Ishikawa (cell line): ENCODE data around the gene CYP2C18.

Source experiments
- CEBPB ChIP-seq: IDR thresholded peaks from 2 replicates; pipeline ENCODE4 v1.6.1; 2012
- CREB1 ChIP-seq: IDR thresholded peaks from 2 replicates; pipeline ENCODE4 v1.6.1; 2012; ENCODE audit warnings: low read depth
- EGR1 ChIP-seq: IDR thresholded peaks from 2 replicates; pipeline ENCODE4 v1.6.1; 2012
- EP300 ChIP-seq: IDR thresholded peaks from 2 replicates; pipeline ENCODE4 v1.6.1; 2012; ENCODE audit warnings: borderline replicate concordance
- FOXM1 ChIP-seq: IDR thresholded peaks from 2 replicates; pipeline ENCODE4 v1.6.1; 2012; ENCODE audit warnings: low read depth, borderline replicate concordance
- NFIC ChIP-seq: IDR thresholded peaks from 2 replicates; pipeline ENCODE4 v1.6.1; 2012
- RAD21 ChIP-seq: IDR thresholded peaks from 2 replicates; pipeline ENCODE4 v1.6.1; 2012; ENCODE audit warnings: low read depth
- TAF1 ChIP-seq: IDR thresholded peaks from 2 replicates; pipeline ENCODE4 v1.6.1; 2012; ENCODE audit warnings: low read depth, mild to moderate bottlenecking
- TCF12 ChIP-seq: IDR thresholded peaks from 2 replicates; pipeline ENCODE4 v1.6.1; 2012; ENCODE audit warnings: low read depth
- TEAD4 ChIP-seq: IDR thresholded peaks from 2 replicates; pipeline ENCODE4 v1.6.1; 2012
- YY1 ChIP-seq: IDR thresholded peaks from 2 replicates; pipeline ENCODE4 v1.6.1; 2012; ENCODE audit warnings: low read depth
- ZBTB7A ChIP-seq: IDR thresholded peaks from 2 replicates; pipeline ENCODE4 v1.6.1; 2012; ENCODE audit warnings: low read depth
- TF ChIP-seq, protein P1 (sequence below): IDR thresholded peaks from 2 replicates; pipeline ENCODE4 v1.6.1; 2012; ENCODE audit warnings: low read depth, mild to moderate bottlenecking
- TF ChIP-seq, protein P2 (sequence below): IDR thresholded peaks from 2 replicates; pipeline ENCODE4 v1.6.1; 2012
- TF ChIP-seq, protein P3 (sequence below): IDR thresholded peaks from 2 replicates; pipeline ENCODE4 v1.6.1; 2012

CYP2C18 gene

DNA sequence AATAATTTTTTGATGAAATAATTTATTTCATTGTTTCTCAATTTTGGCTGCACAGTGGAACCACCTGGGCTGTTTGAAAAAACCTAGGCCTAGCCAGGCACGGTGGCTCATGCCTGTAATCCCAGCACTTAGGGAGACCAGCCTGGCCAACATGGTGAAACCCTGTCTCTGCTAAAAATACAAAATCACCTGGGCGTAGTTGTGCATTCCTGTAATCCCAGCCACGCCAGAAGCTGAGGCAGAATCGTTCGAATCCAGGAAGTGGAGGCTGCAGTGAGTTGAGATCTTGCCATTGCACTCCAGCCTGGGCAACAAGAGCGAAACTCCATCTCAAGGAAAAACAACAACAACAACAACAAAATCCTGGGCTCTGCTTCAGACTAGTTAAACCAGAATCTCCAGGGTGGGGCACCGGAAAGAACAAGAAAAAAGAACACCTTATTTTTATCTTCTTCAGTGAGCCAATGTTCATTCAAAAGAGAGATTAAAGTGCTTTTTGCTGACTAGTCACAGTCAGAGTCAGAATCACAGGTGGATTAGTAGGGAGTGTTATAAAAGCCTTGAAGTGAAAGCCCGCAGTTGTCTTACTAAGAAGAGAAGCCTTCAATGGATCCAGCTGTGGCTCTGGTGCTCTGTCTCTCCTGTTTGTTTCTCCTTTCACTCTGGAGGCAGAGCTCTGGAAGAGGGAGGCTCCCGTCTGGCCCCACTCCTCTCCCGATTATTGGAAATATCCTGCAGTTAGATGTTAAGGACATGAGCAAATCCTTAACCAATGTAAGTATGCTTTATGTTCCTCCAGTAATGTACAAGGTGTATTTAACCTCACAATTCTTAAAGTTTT, at the start of gene CYP2C18:
CYP2C18 (plus strand) TSS at position 516 of the 841 bp plus-strand sequence; CDS start at position 607, 91 bp downstream.
- TF ChIP-seq TCF12 = no peak
- no peak for TF ChIP-seq FOXM1
- no peak for TF ChIP-seq CREB1
- TF ChIP-seq, protein P1, sequence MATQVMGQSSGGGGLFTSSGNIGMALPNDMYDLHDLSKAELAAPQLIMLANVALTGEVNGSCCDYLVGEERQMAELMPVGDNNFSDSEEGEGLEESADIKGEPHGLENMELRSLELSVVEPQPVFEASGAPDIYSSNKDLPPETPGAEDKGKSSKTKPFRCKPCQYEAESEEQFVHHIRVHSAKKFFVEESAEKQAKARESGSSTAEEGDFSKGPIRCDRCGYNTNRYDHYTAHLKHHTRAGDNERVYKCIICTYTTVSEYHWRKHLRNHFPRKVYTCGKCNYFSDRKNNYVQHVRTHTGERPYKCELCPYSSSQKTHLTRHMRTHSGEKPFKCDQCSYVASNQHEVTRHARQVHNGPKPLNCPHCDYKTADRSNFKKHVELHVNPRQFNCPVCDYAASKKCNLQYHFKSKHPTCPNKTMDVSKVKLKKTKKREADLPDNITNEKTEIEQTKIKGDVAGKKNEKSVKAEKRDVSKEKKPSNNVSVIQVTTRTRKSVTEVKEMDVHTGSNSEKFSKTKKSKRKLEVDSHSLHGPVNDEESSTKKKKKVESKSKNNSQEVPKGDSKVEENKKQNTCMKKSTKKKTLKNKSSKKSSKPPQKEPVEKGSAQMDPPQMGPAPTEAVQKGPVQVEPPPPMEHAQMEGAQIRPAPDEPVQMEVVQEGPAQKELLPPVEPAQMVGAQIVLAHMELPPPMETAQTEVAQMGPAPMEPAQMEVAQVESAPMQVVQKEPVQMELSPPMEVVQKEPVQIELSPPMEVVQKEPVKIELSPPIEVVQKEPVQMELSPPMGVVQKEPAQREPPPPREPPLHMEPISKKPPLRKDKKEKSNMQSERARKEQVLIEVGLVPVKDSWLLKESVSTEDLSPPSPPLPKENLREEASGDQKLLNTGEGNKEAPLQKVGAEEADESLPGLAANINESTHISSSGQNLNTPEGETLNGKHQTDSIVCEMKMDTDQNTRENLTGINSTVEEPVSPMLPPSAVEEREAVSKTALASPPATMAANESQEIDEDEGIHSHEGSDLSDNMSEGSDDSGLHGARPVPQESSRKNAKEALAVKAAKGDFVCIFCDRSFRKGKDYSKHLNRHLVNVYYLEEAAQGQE = no peak
- TF ChIP-seq, protein P2, sequence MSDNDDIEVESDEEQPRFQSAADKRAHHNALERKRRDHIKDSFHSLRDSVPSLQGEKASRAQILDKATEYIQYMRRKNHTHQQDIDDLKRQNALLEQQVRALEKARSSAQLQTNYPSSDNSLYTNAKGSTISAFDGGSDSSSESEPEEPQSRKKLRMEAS = no peak
- no peak for TF ChIP-seq RAD21
- no peak for TF ChIP-seq TEAD4
- TF ChIP-seq CEBPB = no peak
- no peak for TF ChIP-seq TAF1
- no peak for TF ChIP-seq YY1
- TF ChIP-seq ZBTB7A = no peak
- TF ChIP-seq, protein P3, sequence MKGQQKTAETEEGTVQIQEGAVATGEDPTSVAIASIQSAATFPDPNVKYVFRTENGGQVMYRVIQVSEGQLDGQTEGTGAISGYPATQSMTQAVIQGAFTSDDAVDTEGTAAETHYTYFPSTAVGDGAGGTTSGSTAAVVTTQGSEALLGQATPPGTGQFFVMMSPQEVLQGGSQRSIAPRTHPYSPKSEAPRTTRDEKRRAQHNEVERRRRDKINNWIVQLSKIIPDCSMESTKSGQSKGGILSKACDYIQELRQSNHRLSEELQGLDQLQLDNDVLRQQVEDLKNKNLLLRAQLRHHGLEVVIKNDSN = no peak
- TF ChIP-seq EP300 = no peak
- no peak for TF ChIP-seq EGR1
- TF ChIP-seq NFIC = no peak

DNA sequence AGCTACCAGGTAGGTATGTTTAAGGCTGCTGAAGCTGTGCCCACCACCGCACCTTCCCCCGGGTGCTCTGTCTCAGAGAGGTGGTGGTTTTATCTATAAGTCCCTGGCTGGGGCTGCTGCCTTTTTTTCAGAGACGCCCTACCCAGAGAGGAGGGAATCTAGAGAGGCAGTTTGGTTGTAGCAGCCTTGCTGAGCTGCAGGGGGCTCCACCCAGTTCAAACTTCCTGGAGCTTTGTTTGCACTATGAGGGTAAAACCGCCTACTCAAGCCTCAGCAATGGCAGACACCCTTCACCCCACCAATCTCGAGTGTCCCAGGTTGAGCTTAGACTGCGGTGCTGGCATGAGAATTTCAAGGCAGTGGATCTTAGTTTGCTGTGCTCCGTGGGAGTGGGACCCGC, 43.6 kb upstream of the CYP2C18 start:
- TF ChIP-seq, protein P2 = no peak
- TF ChIP-seq EGR1 (no peak), TCF12 (no peak), CREB1 (no peak), EP300 (no peak), FOXM1 (no peak)
- TF ChIP-seq, protein P3 = no peak

DNA sequence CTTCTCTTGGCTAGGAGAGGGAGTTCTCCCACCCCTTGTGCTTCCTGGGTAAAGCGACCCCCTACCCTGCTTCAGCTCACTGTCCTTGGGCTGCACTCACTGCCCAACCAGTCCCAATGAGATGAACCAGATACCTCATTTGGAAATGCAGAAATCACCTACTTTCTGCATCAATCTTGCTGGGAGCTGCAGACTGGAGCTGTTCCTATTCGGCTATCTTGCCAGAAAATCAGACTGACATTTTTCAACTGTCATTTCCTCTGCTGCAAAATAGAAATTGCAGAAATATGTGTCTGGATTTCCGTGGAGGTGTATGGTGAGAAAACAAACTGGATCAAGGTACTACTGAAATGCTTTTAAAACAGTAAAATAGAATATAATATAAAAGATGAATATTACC, 43.0 kb upstream of the CYP2C18 start:
- TF ChIP-seq, protein P2 = no peak
- TF ChIP-seq CEBPB = no peak
- TF ChIP-seq TAF1 = no peak
- TF ChIP-seq FOXM1 = no peak
- TF ChIP-seq, protein P1 = no peak
- no peak for TF ChIP-seq TCF12
- TF ChIP-seq NFIC = no peak
- no peak for TF ChIP-seq TEAD4
- TF ChIP-seq, protein P3 = no peak
- TF ChIP-seq ZBTB7A = no peak
- no peak for TF ChIP-seq YY1
- no peak for TF ChIP-seq CREB1
- TF ChIP-seq RAD21 = no peak
- no peak for TF ChIP-seq EGR1

DNA sequence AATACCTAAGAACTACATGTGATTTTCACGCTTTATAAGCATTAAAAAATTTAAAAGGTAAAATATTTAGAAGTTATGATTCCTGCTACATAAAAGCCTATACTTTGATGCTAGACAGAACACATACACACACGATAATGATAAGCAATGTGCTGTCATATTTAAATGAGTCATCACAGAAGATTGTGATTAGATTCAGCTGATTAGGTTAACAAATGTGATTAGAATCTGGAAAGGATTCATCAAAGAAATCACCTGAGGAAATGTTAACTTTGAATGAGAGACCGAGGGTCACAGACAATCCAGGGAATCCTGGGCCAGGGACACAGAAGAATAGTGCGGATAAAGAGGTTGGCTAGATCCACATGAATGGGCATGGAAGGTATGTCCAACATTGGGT, 42.0 kb upstream of the CYP2C18 start:
- TF ChIP-seq RAD21 (no peak), EP300 (no peak), CEBPB (no peak), TEAD4 (no peak), YY1 (no peak), FOXM1 (no peak), TAF1 (no peak), NFIC (no peak)
- TF ChIP-seq, protein P1 = no peak
